Skeletal muscle satellite cell (primary cell): ENCODE results near the gene TMEM200B.
"Not testable (repeated sequence)": the region's sequence is repeated elsewhere in the genome, so short reads cannot be mapped to it uniquely, and the experiment has no call there.

Experiments used
- H3K27me3 ChIP-seq: 2 replicates; pipeline ENCODE4 v1.7.0; 2013; ENCODE audit warnings: low read length; ENCODE audit not compliant: control insufficient read depth, insufficient read depth
- H3K36me3 ChIP-seq: 2 replicates; pipeline ENCODE4 v1.7.0; 2013; ENCODE audit warnings: mild to moderate bottlenecking, control low read depth, low read length; ENCODE audit not compliant: insufficient read depth
- H3K4me1 ChIP-seq: 2 replicates; pipeline ENCODE4 v1.7.0; 2013; ENCODE audit warnings: low read length; ENCODE audit not compliant: control insufficient read depth, insufficient read depth
- H3K4me2 ChIP-seq: 2 replicates; pipeline ENCODE4 v1.7.0; 2013; ENCODE audit warnings: mild to moderate bottlenecking, low read length
- H3K4me3 ChIP-seq: 2 replicates; pipeline ENCODE4 v1.7.0; 2013; ENCODE audit warnings: low read length
- H3K9ac ChIP-seq: 2 replicates; pipeline ENCODE4 v1.7.0; 2013; ENCODE audit warnings: mild to moderate bottlenecking, low read depth, low read length, moderate library complexity
- H3K9me3 ChIP-seq: replicated peaks from 2 replicates; pipeline ENCODE4 v1.7.0; 2013; ENCODE audit warnings: mild to moderate bottlenecking, control low read depth, low read length

TMEM200B gene

GRCh38 chr1:29096231-29096886 lies 27.3 kb downstream of the TMEM200B start:
- Histone ChIP-seq H3K36me3 (no peaks in the 10 kb centered on the region), H3K4me3 (no peak overlapping the region), H3K27me3 (no peaks in the 10 kb centered on the region), H3K4me2 (no peak overlapping the region), H3K9me3 (no peaks in the 10 kb centered on the region), H3K4me1 (no peaks in the 10 kb centered on the region), H3K9ac (no peak overlapping the region)

DNA sequence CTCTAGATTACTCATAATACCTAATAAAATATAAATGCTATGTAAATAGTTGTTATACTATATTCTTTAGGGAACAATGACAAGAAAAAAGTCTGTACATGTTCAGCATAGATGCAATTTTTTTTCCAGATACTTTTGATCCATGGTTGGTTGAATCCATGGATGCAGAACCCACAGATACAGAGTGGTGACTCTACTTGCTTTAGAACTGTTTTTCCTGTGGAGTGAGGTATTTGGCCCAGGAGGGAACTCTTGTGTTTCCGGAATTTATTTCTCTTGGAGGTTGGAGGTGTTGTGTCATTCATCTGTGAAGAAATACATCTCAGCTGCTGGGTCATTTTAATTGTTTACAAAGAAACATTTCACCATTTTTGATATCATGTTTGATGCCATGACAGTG lies 28.7 kb downstream of the TMEM200B start:
- no peaks in the 10 kb centered on the region for H3K9me3 ChIP-seq
- no peaks in the 10 kb centered on the region for H3K36me3 ChIP-seq
- no peak overlapping the region for H3K9ac ChIP-seq
- H3K4me1 ChIP-seq, result no peaks in the 10 kb centered on the region
- H3K4me2 ChIP-seq, result no peak overlapping the region
- H3K4me3 ChIP-seq, result no peak overlapping the region
- H3K27me3 ChIP-seq, result no peaks in the 10 kb centered on the region

GRCh38 chr1:29094433-29094832 lies 29.3 kb downstream of the TMEM200B start:
- Histone ChIP-seq H3K9ac (no peak overlapping the region), H3K9me3 (no peaks in the 10 kb centered on the region), H3K27me3 (no peaks in the 10 kb centered on the region), H3K4me1 (no peaks in the 10 kb centered on the region), H3K4me2 (no peak overlapping the region), H3K4me3 (no peak overlapping the region), H3K36me3 (no peaks in the 10 kb centered on the region)

DNA sequence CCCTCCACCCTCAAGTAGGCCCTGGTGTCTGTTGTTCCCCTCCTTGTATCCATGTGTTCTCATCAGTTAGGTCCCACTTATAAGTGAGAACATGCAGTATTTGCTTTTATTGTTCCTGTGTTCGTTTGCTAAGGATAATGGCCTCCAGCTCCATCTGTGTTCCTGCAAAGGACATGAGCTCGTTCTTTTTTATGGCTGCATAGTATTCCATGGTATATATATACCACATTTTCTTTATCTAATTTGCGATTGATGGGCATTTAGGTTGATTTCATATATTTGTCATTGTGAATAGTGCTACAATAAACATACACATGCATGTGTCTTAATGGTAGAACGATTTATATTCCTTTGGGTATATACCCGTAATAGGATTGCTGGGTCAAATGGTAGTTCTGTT lies 31.0 kb downstream of the TMEM200B start:
- not testable (repeated sequence) for H3K4me3 ChIP-seq, H3K4me2 ChIP-seq, H3K36me3 ChIP-seq, H3K9me3 ChIP-seq, H3K4me1 ChIP-seq, H3K9ac ChIP-seq, H3K27me3 ChIP-seq

DNA sequence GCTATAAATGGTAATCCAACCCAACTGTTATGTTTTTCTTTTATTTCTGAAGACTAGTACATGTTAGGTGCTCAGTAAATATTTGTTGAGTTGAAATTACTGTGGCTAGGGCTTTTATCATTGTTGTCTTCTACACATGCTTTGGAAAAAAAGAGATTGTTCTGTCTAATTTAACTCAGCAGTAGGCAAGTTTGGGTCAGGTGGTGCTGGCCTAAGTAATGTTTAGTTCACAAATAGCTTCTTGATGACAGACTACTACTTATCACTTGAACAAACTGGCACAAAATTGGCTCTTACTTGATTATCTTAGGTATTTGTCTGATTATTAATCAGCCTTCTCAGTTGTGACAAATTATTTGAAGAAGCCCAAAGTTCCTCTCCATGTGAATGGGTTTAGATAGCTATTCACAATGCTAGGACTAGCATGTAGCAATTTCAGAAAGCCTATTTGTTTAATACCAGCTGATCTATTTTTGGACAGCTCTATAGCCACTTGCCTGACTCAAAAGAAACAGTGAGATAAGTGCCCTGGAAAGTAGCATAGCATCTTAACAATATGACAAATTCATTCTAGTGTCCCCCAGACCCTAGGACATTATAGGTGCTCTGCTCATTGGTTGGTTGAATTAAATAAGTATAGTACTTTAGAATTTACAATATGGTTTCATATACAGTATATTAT lies 32.6 kb downstream of the TMEM200B start:
- Histone ChIP-seq H3K4me1 (no peaks in the 10 kb centered on the region), H3K9me3 (no peaks in the 10 kb centered on the region), H3K9ac (no peak overlapping the region), H3K27me3 (no peaks in the 10 kb centered on the region), H3K36me3 (no peaks in the 10 kb centered on the region), H3K4me3 (no peak overlapping the region), H3K4me2 (no peak overlapping the region)

DNA sequence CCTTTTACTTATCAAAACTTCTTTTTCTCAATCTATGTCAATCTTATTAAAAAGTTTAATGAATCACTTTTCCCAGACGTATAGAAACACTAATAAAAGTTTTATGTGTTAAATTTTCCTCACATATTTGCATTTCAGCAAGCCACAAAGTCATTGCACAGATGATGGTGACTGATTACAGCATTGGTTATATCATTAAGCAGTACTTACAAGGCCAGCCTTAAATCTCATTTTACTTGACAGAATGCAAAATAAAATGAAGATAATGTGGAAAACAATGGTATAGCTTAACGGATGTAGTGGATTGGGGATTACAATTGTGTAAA lies 39.5 kb downstream of the TMEM200B start:
- no peak overlapping the region for H3K4me2 ChIP-seq
- H3K4me1 ChIP-seq, result no peaks in the 10 kb centered on the region
- no peak overlapping the region for H3K9ac ChIP-seq
- H3K4me3 ChIP-seq, result no peak overlapping the region
- H3K36me3 ChIP-seq, result no peaks in the 10 kb centered on the region
- no peaks in the 10 kb centered on the region for H3K9me3 ChIP-seq
- no peaks in the 10 kb centered on the region for H3K27me3 ChIP-seq

DNA sequence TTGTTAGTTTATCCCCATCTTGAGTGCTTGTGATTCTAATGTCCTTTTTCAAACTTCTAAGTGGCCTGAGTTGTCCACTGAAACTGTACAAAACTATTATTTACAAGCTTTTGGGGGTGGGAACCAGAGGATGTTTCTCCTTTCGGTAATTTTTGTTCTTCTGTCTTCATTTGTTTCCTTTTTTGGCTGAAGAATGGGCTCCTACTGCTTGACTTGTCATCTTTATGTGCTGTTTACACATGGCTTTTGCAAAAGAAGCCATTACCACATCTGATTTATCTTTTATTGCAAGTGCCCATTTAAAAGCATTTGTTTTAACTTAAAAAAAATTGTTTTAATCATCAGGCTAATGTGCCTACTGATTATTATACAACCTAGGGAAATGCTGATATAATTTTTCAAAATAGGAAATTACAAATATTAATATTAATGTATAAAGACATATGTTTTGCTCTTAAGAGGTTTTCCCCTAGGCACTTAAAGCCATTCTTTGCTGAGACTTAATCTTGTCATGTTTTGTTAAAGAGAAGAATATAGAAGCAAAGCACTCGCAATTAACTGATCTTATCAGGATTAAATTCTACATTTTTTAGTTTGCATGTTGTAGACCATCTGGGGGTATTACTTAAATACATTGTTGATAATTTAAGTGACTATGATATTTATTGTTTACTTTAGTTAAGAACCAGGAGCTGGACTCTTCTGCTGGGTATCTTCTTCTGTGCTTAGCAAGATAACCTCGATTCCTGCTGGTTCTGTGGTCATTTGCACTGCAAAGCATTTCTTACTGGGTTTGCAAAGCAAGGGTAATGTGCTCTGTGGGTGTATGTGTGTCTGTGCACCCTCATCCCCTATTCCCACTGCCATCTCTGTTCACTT lies 40.1 kb downstream of the TMEM200B start:
- Histone ChIP-seq H3K9ac (no peak overlapping the region), H3K4me2 (no peak overlapping the region), H3K9me3 (no peaks in the 10 kb centered on the region), H3K4me3 (no peak overlapping the region), H3K36me3 (no peaks in the 10 kb centered on the region), H3K4me1 (no peaks in the 10 kb centered on the region), H3K27me3 (no peaks in the 10 kb centered on the region)

DNA sequence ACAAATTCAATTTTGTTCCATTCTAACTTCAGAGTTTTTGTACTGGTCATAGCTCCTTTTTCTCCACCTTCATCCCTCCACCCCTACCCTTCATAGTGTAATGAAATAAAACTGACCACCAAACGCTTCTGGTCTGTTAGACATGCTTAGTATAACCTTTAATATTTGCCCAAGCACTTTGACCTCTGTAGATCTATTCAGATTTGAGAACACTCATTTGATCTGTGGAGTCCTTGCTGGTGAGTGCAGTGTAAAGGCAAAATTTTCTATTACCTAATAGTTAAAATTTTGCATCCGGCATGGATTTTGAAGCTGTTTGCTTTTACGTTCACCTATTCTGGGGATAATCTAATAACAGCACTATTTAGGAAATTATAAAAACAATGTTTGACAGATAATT lies 41.2 kb downstream of the TMEM200B start:
- H3K9ac ChIP-seq, result no peak overlapping the region
- H3K4me1 ChIP-seq, result no peaks in the 10 kb centered on the region
- no peaks in the 10 kb centered on the region for H3K27me3 ChIP-seq
- no peaks in the 10 kb centered on the region for H3K9me3 ChIP-seq
- H3K4me2 ChIP-seq, result no peak overlapping the region
- no peaks in the 10 kb centered on the region for H3K36me3 ChIP-seq
- H3K4me3 ChIP-seq, result no peak overlapping the region

DNA sequence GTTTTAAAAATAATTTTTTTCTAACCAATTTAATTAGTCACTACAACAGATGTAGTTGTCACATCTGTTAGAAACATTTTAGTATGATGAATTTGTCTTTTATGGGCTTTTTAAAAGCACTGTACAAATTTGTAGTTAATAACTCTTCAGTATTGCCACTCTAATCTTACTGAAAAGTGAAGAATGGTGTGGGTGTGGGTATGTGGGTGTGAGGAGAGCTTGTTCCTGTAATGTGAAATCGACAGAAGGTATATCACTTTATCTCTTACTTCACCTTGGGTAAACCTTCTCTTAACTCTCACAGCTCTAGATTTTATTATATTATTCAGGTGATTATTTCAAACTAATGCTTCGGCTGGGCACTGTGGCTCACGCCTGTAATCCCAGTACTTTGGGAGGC lies 42.5 kb downstream of the TMEM200B start:
- no peaks in the 10 kb centered on the region for H3K27me3 ChIP-seq

DNA sequence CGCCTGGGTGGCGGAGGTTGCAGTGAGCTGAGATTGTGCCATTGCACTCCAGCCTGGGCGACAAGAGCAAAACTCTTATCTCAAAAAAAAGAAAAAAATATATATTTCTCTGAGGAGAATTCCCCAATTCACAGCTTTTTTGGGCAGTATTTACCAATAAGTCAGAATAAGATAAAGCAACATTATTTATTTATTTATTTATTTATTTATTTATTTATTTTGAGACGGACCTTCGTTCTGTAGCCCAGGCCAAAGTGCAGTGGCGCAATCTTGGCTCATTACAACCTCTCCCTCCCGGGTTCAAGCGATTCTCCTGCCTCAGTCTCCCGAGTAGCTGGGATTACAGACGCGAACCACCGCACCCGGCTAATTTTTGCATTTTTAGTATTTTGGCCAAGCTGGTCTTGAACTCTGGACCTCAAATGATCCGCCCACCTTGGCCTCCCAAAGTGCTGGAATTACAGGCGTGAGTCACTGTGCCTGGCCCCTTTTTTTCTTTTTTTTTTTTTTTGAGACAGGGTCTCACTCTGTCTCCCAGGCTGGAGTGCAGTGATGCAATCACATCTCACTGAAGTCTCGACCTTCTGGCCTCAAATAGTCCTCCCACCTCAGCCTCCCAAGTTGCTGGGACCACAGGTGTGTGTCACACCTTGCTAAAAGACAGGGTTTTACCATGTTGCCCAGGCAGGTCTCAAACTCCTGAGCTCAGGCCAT lies 43.6 kb downstream of the TMEM200B start:
- not testable (repeated sequence) for H3K4me3 ChIP-seq, H3K4me2 ChIP-seq, H3K27me3 ChIP-seq, H3K36me3 ChIP-seq, H3K9ac ChIP-seq, H3K9me3 ChIP-seq, H3K4me1 ChIP-seq

More for the DNA sequence above, 42.5 kb downstream of the TMEM200B start:
- Histone ChIP-seq H3K36me3 (no peaks in the 10 kb centered on the region), H3K9ac (no peak overlapping the region), H3K4me2 (no peak overlapping the region), H3K9me3 (no peaks in the 10 kb centered on the region), H3K4me3 (no peak overlapping the region), H3K4me1 (no peaks in the 10 kb centered on the region)

- Histone ChIP-seq H3K27me3 (no peaks in the 10 kb centered on the region), H3K4me2 (no peak overlapping the region), H3K9me3 (no peaks in the 10 kb centered on the region), H3K9ac (no peak overlapping the region), H3K36me3 (no peaks in the 10 kb centered on the region), H3K4me1 (no peaks in the 10 kb centered on the region), H3K4me3 (no peak overlapping the region)
These were observed 46.5 kb downstream of the TMEM200B start for GRCh38 chr1:29077155-29077554.
